CD4-positive, CD25-positive, alpha-beta regulatory T cell (primary cell): ENCODE results near the gene MTSS2. TPM values are rescaled to one million over a fixed set of nuclear protein-coding genes. Genes with fewer than 3 reads are reported as not detected.
"Not testable (repeated sequence)": the region's sequence is repeated elsewhere in the genome, so short reads cannot be mapped to it uniquely, and the experiment has no call there.

Experiments used
- ATAC-seq, 2 donors: fragments of 150-1000 bp; cut with Tn5 transposase; one replicate each; pipeline ENCODE4 v1.10.0; 2021; ENCODE audit warnings: low read depth in 2 of 2, moderate number of reproducible peaks in 2 of 2, moderate library complexity in 1 of 2
- DNase-seq, 3 donors: peaks; one replicate each; pipeline versions ENCODE4 v3.0.0 to v3.0.0-alpha.2; 2012 to 2022; ENCODE audit warnings: mixed read lengths in 1 of 3
- H3K27ac ChIP-seq: one replicate; pipeline ENCODE4 v1.7.0; 2013; ENCODE audit warnings: mild to moderate bottlenecking, low read length; ENCODE audit not compliant: insufficient read depth, poor library complexity, severe bottlenecking
- H3K27me3 ChIP-seq: one replicate; pipeline ENCODE4 v1.7.0; 2013; ENCODE audit warnings: low read length; ENCODE audit not compliant: control insufficient read depth, insufficient read depth
- H3K36me3 ChIP-seq: one replicate; pipeline ENCODE4 v1.7.0; 2013; ENCODE audit warnings: mild to moderate bottlenecking, low read length, moderate library complexity; ENCODE audit not compliant: control insufficient read depth, insufficient read depth
- H3K4me1 ChIP-seq: 2 replicates; pipeline ENCODE4 v1.7.0; 2013; ENCODE audit warnings: mild to moderate bottlenecking, low read length; ENCODE audit not compliant: insufficient read depth, control insufficient read depth, poor library complexity, severe bottlenecking
- H3K4me3 ChIP-seq: one replicate; pipeline ENCODE4 v1.7.0; 2013; ENCODE audit warnings: low read depth, mild to moderate bottlenecking, low read length, moderate library complexity
- H3K9me3 ChIP-seq, 2 experiments: 1 replicate in 1 of 2; 2 replicates in 1 of 2; pipeline ENCODE4 v1.7.0; 2013; ENCODE audit warnings: low read length in 2 of 2, mild to moderate bottlenecking in 1 of 2, moderate library complexity in 1 of 2; ENCODE audit not compliant: control insufficient read depth in 2 of 2
- H3K27ac Mint-ChIP-seq, 3 donors: one replicate each; pipeline ENCODE4 v1.8.0; 2020 to 2022; ENCODE audit warnings: mild to moderate bottlenecking in 3 of 3, mixed read lengths in 3 of 3, moderate library complexity in 2 of 3
- H3K27me3 Mint-ChIP-seq: one replicate; pipeline ENCODE4 v1.8.0; 2022; ENCODE audit warnings: mild to moderate bottlenecking, mixed read lengths
- H3K36me3 Mint-ChIP-seq: one replicate; pipeline ENCODE4 v1.8.0; 2020; ENCODE audit warnings: mixed read lengths
- H3K4me1 Mint-ChIP-seq, 4 donors: one replicate each; pipeline ENCODE4 v1.8.0; 2020 to 2022; ENCODE audit warnings: mixed read lengths in 4 of 4, mild to moderate bottlenecking in 1 of 4
- H3K4me3 Mint-ChIP-seq, 4 donors: one replicate each; pipeline ENCODE4 v1.8.0; 2020 to 2022; ENCODE audit warnings: mild to moderate bottlenecking in 4 of 4, mixed read lengths in 4 of 4, moderate library complexity in 3 of 4
- H3K9me3 Mint-ChIP-seq, 7 donors: one replicate each; pipeline ENCODE4 v1.8.0; 2020 to 2022; ENCODE audit warnings: mixed read lengths in 7 of 7, mild to moderate bottlenecking in 3 of 7, moderate library complexity in 2 of 7
- polyA plus RNA-seq, 4 donors: library from polyadenylated mRNA; unstranded; fragments of 300-500 nt; fragmentation: Illumina TruSeq; gene quantifications; one replicate each; pipeline ENCODE4 v1.2.3, GENCODE V29; 2021
- total RNA-seq: library from RNA; stranded (reverse); gene quantifications from one replicate; pipeline ENCODE4 v1.2.3, GENCODE V29; 2022

Gene MTSS2
- total and polyA plus RNA-seq, 5 donors from 2014 or later = 2.9 TPM; not detected in 4

GRCh38 chr16:70643264-70643663 is 42.6 kb downstream of the MTSS2 start:
- ATAC-seq, DNase-seq, H3K27ac ChIP-seq, H3K9me3 Mint-ChIP-seq, H3K27me3 ChIP-seq, H3K4me3 Mint-ChIP-seq, H3K4me1 Mint-ChIP-seq, H3K27ac Mint-ChIP-seq, H3K9me3 ChIP-seq, H3K4me1 ChIP-seq, H3K36me3 Mint-ChIP-seq, H3K4me3 ChIP-seq, H3K36me3 ChIP-seq: not testable (repeated sequence)
- peaks cover 12% of the 10 kb centered on the region for H3K27me3 Mint-ChIP-seq

- H3K9me3 ChIP-seq = no peaks in the 10 kb centered on the region
- H3K27me3 ChIP-seq = no peaks in the 10 kb centered on the region
- no peak overlapping the region for H3K27ac ChIP-seq
- no peak for ATAC-seq
- H3K4me3 Mint-ChIP-seq = no peak overlapping the region
- no peak for DNase-seq
- no peaks in the 10 kb centered on the region for H3K9me3 Mint-ChIP-seq
- H3K27ac Mint-ChIP-seq = no peak overlapping the region
- H3K27me3 Mint-ChIP-seq = peaks cover 12% of the 10 kb centered on the region
- H3K4me1 Mint-ChIP-seq = no peaks in the 10 kb centered on the region
- no peaks in the 10 kb centered on the region for H3K36me3 ChIP-seq
- H3K36me3 Mint-ChIP-seq = no peaks in the 10 kb centered on the region
- H3K4me3 ChIP-seq = no peak overlapping the region
- no peaks in the 10 kb centered on the region for H3K4me1 ChIP-seq
Measured at GRCh38 chr16:70642633-70643032, 43.2 kb downstream of the MTSS2 start.

- no peaks in the 10 kb centered on the region for H3K4me1 Mint-ChIP-seq
- Histone ChIP-seq H3K4me3 (no peak overlapping the region), H3K9me3 (no peaks in the 10 kb centered on the region), H3K27ac (no peak overlapping the region), H3K4me1 (no peaks in the 10 kb centered on the region), H3K27me3 (no peaks in the 10 kb centered on the region), H3K36me3 (no peaks in the 10 kb centered on the region)
- H3K27me3 Mint-ChIP-seq = peaks cover 12% of the 10 kb centered on the region
- no peak overlapping the region for H3K4me3 Mint-ChIP-seq
- no peak for ATAC-seq
- no peak overlapping the region for H3K27ac Mint-ChIP-seq
- H3K36me3 Mint-ChIP-seq = no peaks in the 10 kb centered on the region
- DNase-seq = no peak
- H3K9me3 Mint-ChIP-seq = no peaks in the 10 kb centered on the region
Measured at GRCh38 chr16:70638814-70639792, 46.8 kb downstream of the MTSS2 start.

Other genes starting within 250 kb of the MTSS2 start
- 22.1 TPM for gene ST3GAL2, start 247.0 kb downstream of the MTSS2 start, total RNA-seq
- gene ST3GAL2, start 247.0 kb downstream of the MTSS2 start, polyA plus RNA-seq = 10 to 100 TPM; 10.5 to 17.5 (median 14.6) TPM
- 28.5 TPM for gene FCSK, start 231.5 kb downstream of the MTSS2 start, total RNA-seq
- 10 to 100 TPM in 1 of 4 donors, 1 to 10 TPM in 3; 5.7 to 11.5 (median 7.7) TPM for gene FCSK, start 231.5 kb downstream of the MTSS2 start, polyA plus RNA-seq
- gene COG4, start 162.5 kb downstream of the MTSS2 start, total RNA-seq = 57.4 TPM
- 10 to 100 TPM; 37.5 to 73.2 (median 48.1) TPM for gene COG4, start 162.5 kb downstream of the MTSS2 start, polyA plus RNA-seq
- gene SF3B3, start 162.2 kb downstream of the MTSS2 start, total RNA-seq = 190 TPM
- gene SF3B3, start 162.2 kb downstream of the MTSS2 start, polyA plus RNA-seq = 100 to 1,000 TPM; 110 to 165 (median 136) TPM
- gene IL34, start 39.5 kb downstream of the MTSS2 start, total RNA-seq = not detected
- not detected for gene IL34, start 39.5 kb downstream of the MTSS2 start, polyA plus RNA-seq
- gene VAC14, start 115.1 kb upstream of the MTSS2 start, total RNA-seq = 38.8 TPM
- gene VAC14, start 115.1 kb upstream of the MTSS2 start, polyA plus RNA-seq = 10 to 100 TPM; 27.0 to 33.6 (median 29.1) TPM